GM12875 (cell line): ENCODE measurements around the gene ZNF428.

Experiments
- H3K4me3 ChIP-seq: one replicate; pipeline ENCODE4 v1.5.1; 2011; ENCODE audit warnings: low read depth, low read length, control low read depth
- CTCF ChIP-seq: IDR thresholded peaks from 2 replicates; pipeline ENCODE4 v1.5.1; 2011; ENCODE audit warnings: low read depth, mild to moderate bottlenecking, control low read depth, inconsistent platforms, low read length, moderate library complexity, borderline replicate concordance; ENCODE audit not compliant: insufficient read depth

ZNF428 gene

DNA sequence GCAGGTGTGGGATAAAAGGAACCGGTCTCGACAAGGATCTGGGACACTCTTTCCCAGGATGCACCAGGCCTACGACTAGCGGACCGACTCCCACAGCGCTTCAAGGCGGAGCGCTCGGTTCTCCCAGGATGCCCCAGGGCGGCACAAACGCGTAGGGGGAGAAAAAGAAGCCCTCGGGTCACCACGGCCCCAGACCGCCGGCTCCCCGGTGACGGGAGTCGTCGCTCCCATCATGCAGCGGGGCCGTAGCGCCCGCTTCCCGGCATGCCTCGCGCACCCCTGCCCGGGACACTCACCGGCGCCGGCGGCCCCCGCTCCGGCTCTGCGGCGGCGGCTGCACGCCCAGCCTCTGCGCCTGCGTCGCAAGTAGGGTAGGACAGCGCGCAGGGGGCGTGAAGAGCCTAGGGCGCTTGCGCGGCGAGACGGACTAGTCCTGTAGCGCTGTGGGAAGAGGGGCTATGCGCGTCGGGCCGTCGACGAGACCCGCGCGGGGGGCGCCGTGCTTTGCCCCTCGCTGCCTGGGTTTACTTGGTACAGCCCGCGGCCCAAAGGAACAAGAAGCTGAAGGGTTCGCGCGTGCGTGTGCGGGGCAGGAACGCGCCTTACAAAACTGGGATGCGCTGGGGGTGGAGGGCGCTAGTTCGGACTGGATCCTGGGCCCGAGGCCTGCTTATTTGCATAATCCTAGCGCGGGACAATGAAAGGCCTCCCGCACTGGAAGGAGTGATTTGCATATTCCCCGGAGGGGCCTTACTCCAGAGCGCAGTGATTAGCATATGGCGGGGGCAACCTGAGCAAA is at the start of gene ZNF428:
ZNF428 (minus strand) TSS at position 368 of the 799 bp plus-strand sequence. CDS start 5,325 bp downstream, outside the sequence.
- H3K4me3 ChIP-seq: peak within 1 kb of the TSS; percentile 74
- TF ChIP-seq CTCF: no peak

- TF ChIP-seq CTCF: no peak
These were observed 49.1 kb upstream of the ZNF428 start for GRCh38 chr19:43668406-43669109.

GRCh38 chr19:43667876-43668405 is 48.5 kb upstream of the ZNF428 start:
- no peak overlapping the region for H3K4me3 ChIP-seq
- no peak for TF ChIP-seq CTCF

More at GRCh38 chr19:43668406-43669109, 49.1 kb upstream of the ZNF428 start:
- peak overlapping the region; percentile 36 for H3K4me3 ChIP-seq

DNA sequence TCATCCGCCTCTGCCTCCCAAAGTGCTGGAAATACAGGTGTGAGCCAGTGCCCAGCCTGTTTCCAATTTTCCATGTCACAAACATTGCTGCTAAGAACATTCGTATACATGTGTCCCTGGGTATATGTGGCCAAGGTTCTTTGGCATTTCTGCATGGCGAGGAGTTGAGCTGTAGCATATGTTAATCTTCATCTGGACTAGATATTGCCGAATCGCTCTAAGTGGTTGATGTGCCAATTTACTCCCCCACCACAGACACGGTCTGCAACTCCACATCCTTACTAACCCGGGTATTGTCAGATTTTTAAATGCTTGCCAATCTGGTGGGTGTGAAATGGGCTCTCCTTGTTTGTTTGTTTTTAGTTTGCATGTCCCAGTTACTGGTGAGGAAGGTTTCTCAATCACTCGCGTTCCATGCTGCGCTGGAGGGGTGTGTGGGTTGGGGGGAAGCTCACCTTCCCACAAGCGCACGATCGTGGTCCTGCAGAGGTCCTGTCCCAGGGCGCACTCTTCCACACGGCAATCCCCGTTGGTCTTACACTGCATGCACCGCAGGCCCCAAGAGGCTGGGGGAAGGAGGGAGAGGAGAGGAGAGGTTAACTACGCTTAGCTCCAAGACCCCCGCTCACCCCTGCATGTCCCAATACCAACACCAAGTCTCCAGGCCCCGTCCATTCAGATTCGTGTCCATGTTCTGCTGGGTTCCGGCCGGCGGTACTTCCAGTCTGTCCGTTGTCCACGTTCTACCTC is 47.9 kb upstream of the ZNF428 start:
- no peak overlapping the region for H3K4me3 ChIP-seq
- TF ChIP-seq CTCF: no peak

DNA sequence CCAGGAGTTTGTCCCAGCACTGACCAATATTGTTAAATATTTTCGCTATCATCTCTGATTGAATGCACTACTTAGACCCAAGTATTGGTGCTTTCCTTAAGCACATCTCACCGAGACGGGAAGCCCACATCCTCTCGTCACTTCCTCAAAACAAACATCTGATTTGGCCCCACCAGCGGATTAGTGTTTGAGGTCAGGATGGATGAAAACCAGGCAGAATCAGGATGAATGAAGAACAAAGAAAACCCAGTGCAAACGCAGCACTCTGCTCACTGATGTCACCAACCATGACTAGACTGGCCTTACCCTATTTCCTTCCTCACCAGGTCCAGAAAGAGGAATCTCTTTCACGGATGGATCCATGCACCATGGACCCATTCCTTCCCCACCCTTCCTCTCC is 44.6 kb upstream of the ZNF428 start:
- TF ChIP-seq CTCF: no peak
- H3K4me3 ChIP-seq: no peak overlapping the region

DNA sequence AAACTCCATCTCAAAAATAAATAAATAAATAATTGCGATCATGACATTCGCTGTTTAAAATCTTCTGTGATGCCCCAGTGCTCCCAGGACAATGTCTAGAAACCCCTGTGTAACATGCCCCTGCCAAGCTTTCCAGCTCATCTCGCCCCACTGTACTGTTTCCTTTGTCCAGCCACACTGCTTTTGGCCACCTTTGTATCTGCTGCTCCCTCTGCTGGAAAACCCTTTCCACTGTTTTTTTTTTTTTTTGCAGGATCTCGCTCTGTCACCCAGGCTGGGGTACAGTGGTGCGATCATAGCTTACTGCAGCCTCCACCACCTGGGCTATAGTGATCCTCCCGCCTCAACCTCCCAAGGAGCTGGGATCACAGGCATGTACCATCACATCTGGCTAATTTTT is 43.1 kb upstream of the ZNF428 start:
- no peak for TF ChIP-seq CTCF

More for the DNA sequence above, 43.1 kb upstream of the ZNF428 start:
- no peak overlapping the region for H3K4me3 ChIP-seq
